Right lung (tissue), 5 donors: ENCODE data around the gene MAML2. TPM values are rescaled to one million over a fixed set of nuclear protein-coding genes. Genes with fewer than 3 reads are reported as not detected.

Source experiments
- DNase-seq, 2 donors: peaks; one replicate each; pipeline ENCODE4 v3.0.0-alpha.2; 2013
- polyA plus RNA-seq, 5 donors: library from polyadenylated mRNA; unstranded; fragments of 120-200 nt; gene quantifications; one replicate each; pipeline versions ENCODE4 v1.2.1 to v1.2.3, GENCODE V29; 2013; ENCODE audit warnings: inconsistent platforms in 1 of 5, low replicate concordance in 1 of 5; ENCODE audit not compliant: insufficient read length in 5 of 5, insufficient read depth in 1 of 5

Gene MAML2
- polyA plus RNA-seq, 5 donors, result 24.0 to 44.9 (median 37.3) TPM

GRCh38 chr11:96319898-96320656 is 22.9 kb downstream of the MAML2 start:
- no peak for DNase-seq

- DNase-seq, result no peak
Observed at GRCh38 chr11:96318850-96319249, 24.1 kb downstream of the MAML2 start.

- no peak for DNase-seq
Observed at GRCh38 chr11:96318399-96318798, 24.6 kb downstream of the MAML2 start.

- DNase-seq, result no peak
Observed at GRCh38 chr11:96317985-96318384, 25.0 kb downstream of the MAML2 start.

GRCh38 chr11:96317571-96317970 is 25.4 kb downstream of the MAML2 start:
- no peak for DNase-seq

GRCh38 chr11:96316869-96317268 is 26.1 kb downstream of the MAML2 start:
- no peak for DNase-seq

GRCh38 chr11:96315476-96315875 is 27.5 kb downstream of the MAML2 start:
- DNase-seq, result no peak

- no peak for DNase-seq
Observed at GRCh38 chr11:96314326-96315020, 28.5 kb downstream of the MAML2 start.

GRCh38 chr11:96313163-96313562 is 29.8 kb downstream of the MAML2 start:
- DNase-seq, result no peak

- no peak for DNase-seq
Observed at GRCh38 chr11:96311120-96311568, 31.9 kb downstream of the MAML2 start.

GRCh38 chr11:96310236-96310635 is 32.8 kb downstream of the MAML2 start:
- DNase-seq, result no peak

GRCh38 chr11:96309643-96310017 is 33.4 kb downstream of the MAML2 start:
- DNase-seq, result no peak

GRCh38 chr11:96309016-96309642 is 33.9 kb downstream of the MAML2 start:
- no peak for DNase-seq

GRCh38 chr11:96307776-96308140 is 35.2 kb downstream of the MAML2 start:
- no peak for DNase-seq

GRCh38 chr11:96306933-96307775 is 35.8 kb downstream of the MAML2 start:
- DNase-seq, result peak; percentile 95 to 97

- DNase-seq, result no peak
Observed at GRCh38 chr11:96306600-96306932, 36.4 kb downstream of the MAML2 start.

- DNase-seq, result no peak
Observed at GRCh38 chr11:96306071-96306470, 36.9 kb downstream of the MAML2 start.

- no peak for DNase-seq
Observed at GRCh38 chr11:96303980-96304379, 39.0 kb downstream of the MAML2 start.

GRCh38 chr11:96303064-96303463 is 39.9 kb downstream of the MAML2 start:
- DNase-seq, result no peak

GRCh38 chr11:96301818-96302217 is 41.2 kb downstream of the MAML2 start:
- no peak for DNase-seq

GRCh38 chr11:96299155-96299888 is 43.7 kb downstream of the MAML2 start:
- no peak for DNase-seq
